Right forelimb (tissue), 1 donor: ENCODE results near the gene ATP2A3.

Experiments
- DNase-seq: peaks from one replicate; pipeline ENCODE4 v3.0.0-alpha.2; 2018

ATP2A3 gene

GRCh38 chr17:3888343-3889171 is 75.7 kb downstream of the ATP2A3 start:
- peak; percentile 89 for DNase-seq

DNA sequence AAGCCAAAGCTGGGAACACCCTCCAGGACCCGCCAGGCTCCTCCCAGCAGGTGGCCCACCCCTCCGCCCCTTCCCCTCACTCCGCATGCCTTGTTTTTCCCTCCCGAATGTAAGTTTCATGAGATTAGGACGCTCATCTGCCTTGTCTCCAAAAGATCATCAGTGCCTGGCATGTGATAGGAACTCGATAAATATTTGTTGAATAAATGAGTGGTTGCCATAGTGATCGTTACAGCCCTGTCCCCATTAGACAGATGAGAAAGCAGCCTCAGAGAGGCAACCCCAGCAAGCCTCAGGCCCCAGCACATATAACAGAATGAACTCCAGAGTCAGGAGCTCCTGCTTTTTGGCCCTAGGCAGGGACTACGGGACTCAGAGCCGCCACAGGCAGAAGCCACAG is 76.4 kb downstream of the ATP2A3 start:
- no peak for DNase-seq

DNA sequence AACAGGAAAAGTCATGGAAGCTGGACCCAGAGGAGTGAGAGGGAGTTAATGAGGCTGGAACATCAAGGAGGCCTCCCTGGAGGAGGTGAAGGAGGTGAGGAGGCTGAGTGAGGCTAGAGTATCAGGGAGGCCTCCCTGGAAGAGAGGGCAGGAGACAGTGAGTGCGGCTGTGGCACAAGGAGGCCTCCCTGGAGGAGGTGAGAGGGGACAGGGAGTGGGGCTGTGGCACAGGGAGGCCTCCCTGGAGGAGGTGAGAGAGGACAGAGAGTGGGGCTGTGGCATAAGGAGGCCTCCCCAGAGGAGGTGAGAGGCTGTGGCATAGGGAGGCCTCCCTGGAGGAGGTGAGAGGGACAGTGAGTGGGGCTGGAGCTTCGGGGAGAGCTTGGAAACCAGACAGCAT is 76.8 kb downstream of the ATP2A3 start:
- DNase-seq: no peak

- DNase-seq: no peak
Observed at GRCh38 chr17:3886776-3887175, 77.5 kb downstream of the ATP2A3 start.

GRCh38 chr17:3885970-3886369 is 78.3 kb downstream of the ATP2A3 start:
- no peak for DNase-seq

DNA sequence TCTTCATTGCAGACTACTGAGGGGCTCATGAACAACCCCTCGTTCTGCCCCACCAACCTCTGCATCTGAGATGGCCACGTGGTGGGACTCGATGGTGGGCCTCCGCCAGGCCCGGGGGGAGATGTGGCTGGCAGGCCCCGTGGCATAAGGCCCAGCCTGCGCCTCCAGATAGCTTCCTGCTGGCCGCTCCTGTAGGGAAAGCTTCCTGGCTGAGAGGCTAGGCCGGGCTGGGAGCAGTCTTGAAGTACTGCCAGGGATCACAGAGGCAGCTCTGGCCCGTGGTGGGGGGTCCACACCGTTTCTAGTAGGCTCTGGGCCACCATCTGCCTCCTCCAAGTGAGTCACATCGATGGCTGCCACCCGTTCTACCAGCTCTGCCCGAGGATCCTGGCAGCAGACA is 79.0 kb downstream of the ATP2A3 start:
- no peak for DNase-seq

DNA sequence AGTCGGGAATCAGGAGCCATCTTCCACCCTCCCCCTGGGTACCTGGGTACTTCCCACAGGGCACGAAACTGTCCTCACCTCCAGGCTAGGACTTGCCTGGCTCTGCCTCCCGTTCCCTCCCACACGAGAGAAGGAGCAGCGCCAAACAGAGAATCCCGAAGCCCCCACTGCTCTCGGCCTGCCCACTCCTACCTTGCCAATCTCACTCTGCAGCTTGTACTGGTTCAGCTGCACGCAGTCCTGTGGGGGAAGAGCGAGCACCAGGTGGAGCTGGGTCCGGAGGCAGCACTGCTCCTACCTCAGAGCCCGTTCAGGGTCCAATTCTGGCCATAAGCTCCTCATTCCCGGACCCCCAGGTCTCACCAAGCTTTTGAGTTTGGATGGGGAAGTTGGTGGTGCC is 80.0 kb downstream of the ATP2A3 start:
- DNase-seq: no peak

GRCh38 chr17:3882276-3882675 is 82.0 kb downstream of the ATP2A3 start:
- DNase-seq: no peak

DNA sequence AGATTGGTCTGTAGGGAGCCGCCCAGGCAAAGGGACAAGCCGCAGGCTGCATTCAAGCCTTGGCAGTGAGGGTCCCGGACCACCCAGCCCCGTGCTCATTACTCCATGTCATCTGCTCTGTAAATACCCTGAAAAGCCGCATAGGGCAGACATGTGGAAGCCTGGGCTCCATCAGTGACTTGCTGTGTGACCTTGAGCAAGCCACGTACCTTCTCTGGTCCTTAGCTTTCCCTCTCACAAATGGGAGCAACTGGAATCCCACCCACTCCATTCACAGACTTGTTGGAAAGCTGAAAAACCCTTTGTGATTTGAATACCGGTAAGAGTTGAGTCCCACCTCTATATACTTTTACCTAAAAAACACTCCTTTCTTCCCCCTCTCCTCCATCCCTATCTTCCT is 83.3 kb downstream of the ATP2A3 start:
- DNase-seq: no peak

DNA sequence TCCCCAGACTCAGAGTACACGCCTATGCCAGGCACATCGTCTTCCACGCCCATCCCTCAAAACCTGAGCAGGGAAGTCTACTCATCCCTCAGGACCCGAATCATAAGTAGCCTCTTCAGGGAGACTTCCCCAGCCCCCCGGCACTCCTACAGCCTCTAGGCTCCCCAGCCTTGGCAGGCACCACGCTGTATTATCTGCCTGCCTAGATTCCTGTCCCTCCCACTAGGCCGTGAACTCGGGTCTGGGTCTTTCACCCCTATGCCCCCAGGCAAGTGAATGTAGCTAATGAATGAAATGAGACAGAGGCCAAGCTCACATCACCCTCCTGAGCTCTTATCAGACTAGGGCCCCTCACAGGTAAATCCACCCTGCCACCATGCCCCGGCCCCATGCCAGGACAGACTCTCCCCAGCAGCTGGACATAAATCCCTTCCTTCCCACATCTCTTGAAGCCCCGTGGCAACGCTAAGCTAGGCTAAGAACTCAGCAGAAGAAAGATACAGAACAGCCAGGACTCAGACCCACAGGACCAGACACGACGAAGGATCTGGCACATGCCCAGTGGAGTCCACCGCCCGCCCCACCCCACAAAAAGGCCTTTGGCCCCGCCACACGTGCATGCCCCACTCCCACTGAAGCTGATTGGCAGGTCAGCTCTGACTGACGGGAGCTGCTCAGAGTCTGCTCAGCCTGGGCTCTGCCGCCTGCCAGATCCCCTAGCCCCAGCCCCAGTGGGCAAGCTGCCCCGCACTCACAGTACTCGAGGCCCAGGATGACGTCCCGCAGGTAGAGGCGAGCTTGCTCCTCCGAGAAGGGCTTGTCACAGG is 84.4 kb downstream of the ATP2A3 start:
- DNase-seq: no peak

- peak; percentile 75 for DNase-seq
Observed at GRCh38 chr17:3879186-3879585, 85.1 kb downstream of the ATP2A3 start.

DNA sequence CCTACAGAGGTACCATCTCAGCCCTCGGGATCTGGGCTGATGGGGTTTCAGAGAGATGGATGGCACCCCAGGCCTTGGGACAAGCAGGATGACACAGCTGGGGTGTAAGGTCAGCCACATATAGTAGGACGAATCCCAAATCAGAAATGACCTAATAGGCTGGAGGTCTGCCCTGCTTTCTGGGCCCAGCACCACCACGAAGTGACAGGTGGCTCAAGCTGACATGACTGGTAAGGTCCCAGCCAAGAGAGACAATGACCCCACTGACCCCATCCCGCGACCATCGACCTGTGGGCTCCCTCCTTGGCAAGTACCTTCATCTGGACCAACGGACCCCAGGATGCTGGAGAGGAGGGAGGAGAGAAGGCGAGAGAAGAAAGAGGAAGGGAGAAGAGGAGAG is 87.0 kb downstream of the ATP2A3 start:
- DNase-seq: no peak

GRCh38 chr17:3875317-3875716 is 88.9 kb downstream of the ATP2A3 start:
- no peak for DNase-seq
